ENCODE data around the gene COX20. TPM values are rescaled to one million over a fixed set of nuclear protein-coding genes. Genes with fewer than 3 reads are reported as not detected.

COX20 gene
- polyA plus RNA-seq, 12 donors = 45.7 to 109 (median 52.6) TPM; not detected in 1

- no peak for DNase-seq
Observed at GRCh38 chr1:244868484-244869363, 33.3 kb downstream of the COX20 start.

- no peak for DNase-seq
Observed at GRCh38 chr1:244869364-244869827, 33.9 kb downstream of the COX20 start.

GRCh38 chr1:244869950-244870349 lies 34.5 kb downstream of the COX20 start:
- DNase-seq = no peak

GRCh38 chr1:244874974-244875579 lies 39.6 kb downstream of the COX20 start:
- DNase-seq = no peak

GRCh38 chr1:244876228-244876910 lies 40.9 kb downstream of the COX20 start:
- no peak for DNase-seq

GRCh38 chr1:244878681-244879080 lies 43.2 kb downstream of the COX20 start:
- no peak for DNase-seq

GRCh38 chr1:244881552-244882280 lies 46.3 kb downstream of the COX20 start:
- DNase-seq = no peak

- DNase-seq = no peak
Observed at GRCh38 chr1:244887281-244887680, 51.8 kb downstream of the COX20 start.

GRCh38 chr1:244893836-244894235 lies 58.4 kb downstream of the COX20 start:
- DNase-seq = no peak

Other genes starting within 250 kb of the COX20 start
- 10 to 100 TPM in 11 of 12 donors, not detected in 1; 35.1 to 59.6 (median 52.0) TPM for gene DESI2, start 182.5 kb upstream of the COX20 start, polyA plus RNA-seq (ENCODE audit: insufficient read length in 12 of 12)
- 100 to 1,000 TPM; 331 to 622 (median 402) TPM for gene HNRNPU, start 28.9 kb downstream of the COX20 start, polyA plus RNA-seq (ENCODE audit: insufficient read length in 12 of 12)

Data from muscle of arm (tissue), 12 donors.